HepG2 (cell line): ENCODE data around the gene AKTIP. TPM values are rescaled to one million over a fixed set of nuclear protein-coding genes. Genes with fewer than 3 reads are reported as not detected.

Experiments used
- ATF1 ChIP-seq: IDR thresholded peaks from 2 replicates; pipeline ENCODE4 v1.6.1; 2016; ENCODE audit warnings: mild to moderate bottlenecking, control low read depth
- DMAP1 ChIP-seq: IDR thresholded peaks from 2 replicates; pipeline ENCODE4 v1.6.1; 2016
- E2F1 ChIP-seq: sonication (generic); formaldehyde crosslinking; IDR thresholded peaks from 2 replicates; pipeline ENCODE4 v1.5.0; 2020; ENCODE audit warnings: missing genetic modification reagents
- HOXA9 ChIP-seq: sonication (generic); formaldehyde crosslinking; IDR thresholded peaks from 2 replicates; pipeline ENCODE4 v1.8.1; 2022; ENCODE audit warnings: missing genetic modification reagents, mild to moderate bottlenecking, moderate library complexity, borderline replicate concordance
- KDM5B ChIP-seq: sonication (generic); formaldehyde crosslinking; IDR thresholded peaks from 2 replicates; pipeline ENCODE4 v1.4.0; 2020; ENCODE audit warnings: missing genetic modification reagents, mild to moderate bottlenecking, borderline replicate concordance
- PHF5A ChIP-seq: IDR thresholded peaks from one replicate; pipeline ENCODE4 v1.6.1; 2018; ENCODE audit warnings: low read depth, missing genetic modification reagents; ENCODE audit not compliant: unreplicated experiment
- PRMT3 ChIP-seq: sonication (generic); formaldehyde crosslinking; IDR thresholded peaks from 2 replicates; pipeline ENCODE4 v1.8.1; 2022; ENCODE audit warnings: low read depth, mild to moderate bottlenecking, moderate library complexity, missing genetic modification reagents, borderline replicate concordance
- SRY ChIP-seq: sonication (generic); formaldehyde crosslinking; IDR thresholded peaks from 2 replicates; pipeline ENCODE4 v1.8.0; 2022; ENCODE audit warnings: mild to moderate bottlenecking, missing genetic modification reagents
- XRCC5 ChIP-seq: fragments of 200-400 bp; formaldehyde crosslinking; optimal IDR thresholded peaks from 2 replicates; pipeline ENCODE3; 2017; ENCODE audit warnings: mild to moderate bottlenecking, low read length
- ZBTB49 ChIP-seq: sonication (generic); formaldehyde crosslinking; IDR thresholded peaks from 2 replicates; pipeline ENCODE4 v1.4.0; 2020; ENCODE audit warnings: missing genetic modification reagents, borderline replicate concordance
- ZSCAN20 ChIP-seq: sonication (generic); formaldehyde crosslinking; IDR thresholded peaks from 2 replicates; pipeline ENCODE4 v1.4.0; 2020; ENCODE audit warnings: missing genetic modification reagents, mild to moderate bottlenecking, borderline replicate concordance
- polyA plus RNA-seq, 8 experiments: library from polyadenylated mRNA; depleted of rRNA in 3 of 8; stranded (reverse) in 7 of 8; unstranded in 1 of 8; fragments of >200 nt; fragmentation: Illumina TruSeq in 4 of 8; extraction: Trizol in 4 of 8; gene quantifications; 2 replicates each; pipeline versions ENCODE4 v1.2.1 to v1.2.3, GENCODE V29; 2011 to 2016; ENCODE audit warnings: low read depth in 4 of 8, missing spikeins in 1 of 8, mixed read lengths in 1 of 8; ENCODE audit not compliant: insufficient read depth in 1 of 8
- total RNA-seq, 5 experiments: library from RNA; depleted of rRNA; stranded (reverse); fragments of >200 nt; fragmentation: Illumina TruSeq; extraction: Trizol; gene quantifications; 2 replicates each; pipeline ENCODE4 v1.2.3, GENCODE V29; 2016; ENCODE audit warnings: low read depth in 1 of 5
- TF ChIP-seq, protein P1 (sequence below): sonication (generic); formaldehyde crosslinking; IDR thresholded peaks from 2 replicates; pipeline ENCODE4 v1.4.0; 2020; ENCODE audit warnings: missing genetic modification reagents
- TF ChIP-seq, protein P2 (sequence below): sonication (generic); formaldehyde crosslinking; IDR thresholded peaks from 2 replicates; pipeline ENCODE4 v1.4.0; 2020; ENCODE audit warnings: missing genetic modification reagents, borderline replicate concordance
- TF ChIP-seq, protein P3 (sequence below): IDR thresholded peaks from 2 replicates; pipeline ENCODE4 v1.6.1; 2016
- TF ChIP-seq, protein P4 (sequence below): sonication (generic); formaldehyde crosslinking; IDR thresholded peaks from 2 replicates; pipeline ENCODE4 v1.5.0; 2020; ENCODE audit warnings: missing genetic modification reagents, mild to moderate bottlenecking, borderline replicate concordance

Gene AKTIP
- total and polyA plus RNA-seq, 2 of the 13 experiments (the other 11 are each of a cell fraction or from before 2014, with no cell fraction given), result 28.8 to 49.0 TPM

GRCh38 chr16:53503270-53503923 lies 388 bp upstream of the AKTIP start (continued):
- TF ChIP-seq, protein P1, sequence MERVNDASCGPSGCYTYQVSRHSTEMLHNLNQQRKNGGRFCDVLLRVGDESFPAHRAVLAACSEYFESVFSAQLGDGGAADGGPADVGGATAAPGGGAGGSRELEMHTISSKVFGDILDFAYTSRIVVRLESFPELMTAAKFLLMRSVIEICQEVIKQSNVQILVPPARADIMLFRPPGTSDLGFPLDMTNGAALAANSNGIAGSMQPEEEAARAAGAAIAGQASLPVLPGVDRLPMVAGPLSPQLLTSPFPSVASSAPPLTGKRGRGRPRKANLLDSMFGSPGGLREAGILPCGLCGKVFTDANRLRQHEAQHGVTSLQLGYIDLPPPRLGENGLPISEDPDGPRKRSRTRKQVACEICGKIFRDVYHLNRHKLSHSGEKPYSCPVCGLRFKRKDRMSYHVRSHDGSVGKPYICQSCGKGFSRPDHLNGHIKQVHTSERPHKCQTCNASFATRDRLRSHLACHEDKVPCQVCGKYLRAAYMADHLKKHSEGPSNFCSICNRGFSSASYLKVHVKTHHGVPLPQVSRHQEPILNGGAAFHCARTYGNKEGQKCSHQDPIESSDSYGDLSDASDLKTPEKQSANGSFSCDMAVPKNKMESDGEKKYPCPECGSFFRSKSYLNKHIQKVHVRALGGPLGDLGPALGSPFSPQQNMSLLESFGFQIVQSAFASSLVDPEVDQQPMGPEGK, result peak; percentile 95
- no peak for TF ChIP-seq PRMT3 (CRISPR knock-in tag)
- TF ChIP-seq XRCC5, result peak; percentile 87
- peak; percentile 86 for TF ChIP-seq SRY (CRISPR knock-in tag)
- TF ChIP-seq E2F1 (CRISPR knock-in tag), result 0 out of 2 replicates have a peak, but pooled peaks have one; percentile 45
- TF ChIP-seq, protein P2, sequence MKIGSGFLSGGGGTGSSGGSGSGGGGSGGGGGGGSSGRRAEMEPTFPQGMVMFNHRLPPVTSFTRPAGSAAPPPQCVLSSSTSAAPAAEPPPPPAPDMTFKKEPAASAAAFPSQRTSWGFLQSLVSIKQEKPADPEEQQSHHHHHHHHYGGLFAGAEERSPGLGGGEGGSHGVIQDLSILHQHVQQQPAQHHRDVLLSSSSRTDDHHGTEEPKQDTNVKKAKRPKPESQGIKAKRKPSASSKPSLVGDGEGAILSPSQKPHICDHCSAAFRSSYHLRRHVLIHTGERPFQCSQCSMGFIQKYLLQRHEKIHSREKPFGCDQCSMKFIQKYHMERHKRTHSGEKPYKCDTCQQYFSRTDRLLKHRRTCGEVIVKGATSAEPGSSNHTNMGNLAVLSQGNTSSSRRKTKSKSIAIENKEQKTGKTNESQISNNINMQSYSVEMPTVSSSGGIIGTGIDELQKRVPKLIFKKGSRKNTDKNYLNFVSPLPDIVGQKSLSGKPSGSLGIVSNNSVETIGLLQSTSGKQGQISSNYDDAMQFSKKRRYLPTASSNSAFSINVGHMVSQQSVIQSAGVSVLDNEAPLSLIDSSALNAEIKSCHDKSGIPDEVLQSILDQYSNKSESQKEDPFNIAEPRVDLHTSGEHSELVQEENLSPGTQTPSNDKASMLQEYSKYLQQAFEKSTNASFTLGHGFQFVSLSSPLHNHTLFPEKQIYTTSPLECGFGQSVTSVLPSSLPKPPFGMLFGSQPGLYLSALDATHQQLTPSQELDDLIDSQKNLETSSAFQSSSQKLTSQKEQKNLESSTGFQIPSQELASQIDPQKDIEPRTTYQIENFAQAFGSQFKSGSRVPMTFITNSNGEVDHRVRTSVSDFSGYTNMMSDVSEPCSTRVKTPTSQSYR (CRISPR knock-in tag), result peak; percentile 32; the same call in 1 of the 2 replicates
- no peak for TF ChIP-seq ZBTB49 (CRISPR knock-in tag)
- no peak for TF ChIP-seq ZSCAN20 (CRISPR knock-in tag)
- TF ChIP-seq PHF5A (CRISPR knock-in tag), result peak; percentile 95
- TF ChIP-seq, protein P3, sequence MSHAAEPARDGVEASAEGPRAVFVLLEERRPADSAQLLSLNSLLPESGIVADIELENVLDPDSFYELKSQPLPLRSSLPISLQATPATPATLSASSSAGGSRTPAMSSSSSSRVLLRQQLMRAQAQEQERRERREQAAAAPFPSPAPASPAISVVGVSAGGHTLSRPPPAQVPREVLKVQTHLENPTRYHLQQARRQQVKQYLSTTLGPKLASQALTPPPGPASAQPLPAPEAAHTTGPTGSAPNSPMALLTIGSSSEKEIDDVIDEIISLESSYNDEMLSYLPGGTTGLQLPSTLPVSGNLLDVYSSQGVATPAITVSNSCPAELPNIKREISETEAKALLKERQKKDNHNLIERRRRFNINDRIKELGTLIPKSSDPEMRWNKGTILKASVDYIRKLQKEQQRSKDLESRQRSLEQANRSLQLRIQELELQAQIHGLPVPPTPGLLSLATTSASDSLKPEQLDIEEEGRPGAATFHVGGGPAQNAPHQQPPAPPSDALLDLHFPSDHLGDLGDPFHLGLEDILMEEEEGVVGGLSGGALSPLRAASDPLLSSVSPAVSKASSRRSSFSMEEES (CRISPR knock-in tag), result peak; percentile 74
- TF ChIP-seq DMAP1, result peak; percentile 83
- TF ChIP-seq HOXA9 (CRISPR knock-in tag), result peak; percentile 49; the same call in 1 of the 2 replicates
- TF ChIP-seq, protein P4, sequence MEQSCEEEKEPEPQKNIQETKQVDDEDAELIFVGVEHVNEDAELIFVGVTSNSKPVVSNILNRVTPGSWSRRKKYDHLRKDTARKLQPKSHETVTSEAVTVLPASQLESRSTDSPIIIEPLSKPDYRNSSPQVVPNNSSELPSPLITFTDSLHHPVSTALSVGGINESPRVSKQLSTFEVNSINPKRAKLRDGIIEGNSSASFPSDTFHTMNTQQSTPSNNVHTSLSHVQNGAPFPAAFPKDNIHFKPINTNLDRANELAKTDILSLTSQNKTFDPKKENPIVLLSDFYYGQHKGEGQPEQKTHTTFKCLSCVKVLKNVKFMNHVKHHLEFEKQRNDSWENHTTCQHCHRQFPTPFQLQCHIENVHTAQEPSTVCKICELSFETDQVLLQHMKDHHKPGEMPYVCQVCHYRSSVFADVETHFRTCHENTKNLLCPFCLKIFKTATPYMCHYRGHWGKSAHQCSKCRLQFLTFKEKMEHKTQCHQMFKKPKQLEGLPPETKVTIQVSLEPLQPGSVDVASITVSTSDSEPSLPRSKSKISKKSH, result peak; percentile 74; the same call in 1 of the 2 replicates
- peak; percentile 66; the same call in 1 of the 2 replicates for TF ChIP-seq KDM5B (CRISPR knock-in tag)
- peak; percentile 90 for TF ChIP-seq ATF1 (CRISPR knock-in tag)
